KBM-7 (cell line): ENCODE data around the gene CFP.

Experiments used
- DNase-seq: peaks from one replicate; pipeline ENCODE4 v3.0.0-alpha.2; 2015
- in situ Hi-C: fragments of 300-500 bp; cut with MboI; formaldehyde crosslinking; loops from 2 replicates; pipeline ENCODE4 v1.14.3; 2020; ENCODE audit warnings: low sequenced_read_pairs, low pct_unique_long_range_greater_than_20kb, mixed read lengths

CFP gene

DNA sequence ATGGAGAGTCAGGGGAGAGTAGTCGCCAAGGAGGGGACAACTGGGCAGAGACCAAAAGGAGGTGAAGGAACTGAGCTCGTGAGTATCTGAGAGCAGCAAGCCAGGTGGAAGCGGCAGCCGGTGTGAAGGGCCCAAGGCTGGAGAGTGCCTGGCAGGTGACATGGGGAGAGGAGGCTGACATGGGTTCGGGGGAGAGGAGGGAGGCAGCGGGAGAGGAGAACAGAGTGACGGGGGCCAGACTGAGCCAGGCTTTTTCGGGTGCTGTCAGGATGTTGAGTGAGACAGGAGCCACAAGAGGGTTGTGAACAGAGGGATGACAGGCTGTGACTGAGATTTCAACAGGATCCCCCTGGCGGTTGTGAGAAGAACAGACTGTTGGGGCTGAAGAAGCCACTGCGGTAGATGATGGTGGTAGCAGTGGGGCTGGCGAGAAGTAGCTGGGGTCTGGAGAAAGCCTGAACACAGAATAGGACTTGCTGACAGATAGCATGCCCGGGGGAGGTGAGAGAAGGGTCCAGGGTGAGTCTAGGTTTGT is 14.9 kb upstream of the CFP start:
- in situ Hi-C loops, result loop anchor here (10.0 kb wide), 1 partner anchor 80 kb away; the partner anchor contains the start of gene ARAF
- peak; percentile 73 for DNase-seq

DNA sequence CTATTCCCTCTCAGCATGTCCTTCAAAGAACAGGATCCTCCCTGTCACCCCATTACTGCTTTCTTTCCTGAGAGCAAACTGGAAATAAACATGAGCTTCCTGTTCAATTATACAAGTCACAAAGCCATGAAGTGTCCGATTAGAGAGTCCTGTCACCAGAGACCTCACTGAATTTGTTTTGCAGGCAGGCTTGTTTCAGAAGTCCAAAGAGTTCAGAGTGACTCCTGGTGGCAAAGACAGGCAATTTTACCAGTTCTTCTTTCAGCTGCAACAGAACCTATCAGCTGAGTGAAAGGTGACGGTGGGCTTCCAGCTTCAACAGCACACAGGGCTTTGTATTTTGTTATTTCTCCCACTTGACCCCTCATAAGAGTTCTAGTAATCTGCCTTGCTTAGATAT is 14.2 kb upstream of the CFP start:
- DNase-seq, result peak; percentile 86
- in situ Hi-C loops, result loop anchor here (10.0 kb wide), 1 partner anchor 79 kb away; the partner anchor contains the start of gene ARAF

- in situ Hi-C loops, result no loop called here
- DNase-seq, result no peak
Measured at GRCh38 chrX:47638816-47639215, 9.1 kb upstream of the CFP start.

- in situ Hi-C loops, result no loop called here
- no peak for DNase-seq
Measured at GRCh38 chrX:47637546-47638195, 7.9 kb upstream of the CFP start.

- DNase-seq, result no peak
- in situ Hi-C loops, result no loop called here
Measured at GRCh38 chrX:47634871-47635575, 5.3 kb upstream of the CFP start.

DNA sequence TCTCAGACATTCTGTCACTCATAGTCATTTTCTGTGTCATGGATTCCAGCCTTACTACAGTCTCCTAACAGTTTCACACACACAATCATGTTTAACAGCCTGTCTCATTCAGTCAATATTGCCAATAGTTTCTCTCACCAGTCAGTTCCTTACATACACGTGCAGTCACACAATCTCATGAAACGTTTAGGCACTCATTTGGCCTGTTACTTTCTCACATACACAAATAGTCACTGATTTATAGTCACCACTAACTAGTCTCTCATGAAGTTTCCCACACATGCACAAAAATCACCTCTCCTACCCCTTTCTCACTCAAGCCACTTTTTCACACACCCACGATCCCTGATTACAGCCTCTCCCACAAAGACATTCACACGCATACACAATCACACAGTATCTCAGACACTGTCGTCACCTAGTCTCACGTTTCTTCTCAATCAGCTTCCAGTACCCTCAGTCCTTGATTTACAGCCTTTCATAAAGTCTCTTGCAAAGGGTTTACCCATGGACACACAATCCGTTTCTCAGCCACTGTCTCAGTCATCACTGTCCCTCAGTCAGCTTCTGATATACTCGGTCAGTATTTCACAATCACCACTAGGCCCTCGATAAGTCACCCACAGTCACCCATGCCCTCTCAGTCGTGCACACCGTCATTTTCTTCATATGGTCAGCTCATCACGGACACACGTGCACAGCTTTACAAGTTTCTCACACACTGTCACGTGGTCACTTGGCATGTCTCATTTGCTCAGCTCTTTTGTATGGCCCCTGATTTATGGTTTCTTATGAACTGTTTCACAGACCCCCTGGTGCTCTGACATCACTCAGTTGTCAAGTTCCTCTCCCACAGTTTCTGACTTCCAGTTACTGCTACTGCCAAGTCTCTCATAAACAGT is 4.2 kb upstream of the CFP start:
- DNase-seq, result no peak
- in situ Hi-C loops, result no loop called here

DNA sequence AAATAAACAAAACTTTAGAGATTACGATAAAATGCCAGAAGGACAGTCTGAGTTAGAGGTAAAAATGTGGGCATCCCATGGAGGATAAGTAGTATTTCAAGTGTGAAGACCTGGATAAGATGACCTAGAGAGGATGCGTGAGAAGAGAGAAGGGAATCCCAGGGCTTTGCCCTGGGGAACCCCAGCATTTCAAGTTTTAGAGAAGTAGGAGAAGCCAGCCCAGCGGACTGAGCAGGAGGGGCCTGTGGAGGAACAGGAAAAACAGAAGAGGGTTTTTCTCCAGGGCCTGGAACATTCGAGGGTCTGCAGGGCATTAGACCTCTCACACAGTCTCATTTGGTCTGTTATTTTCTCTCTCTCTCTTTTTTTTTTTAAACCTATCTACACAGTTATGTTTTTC is 2.9 kb upstream of the CFP start:
- DNase-seq, result peak; percentile 51
- in situ Hi-C loops, result no loop called here

GRCh38 chrX:47631676-47632075 is 1.9 kb upstream of the CFP start:
- DNase-seq, result no peak
- in situ Hi-C loops, result no loop called here

- peak; percentile 65 for DNase-seq
- in situ Hi-C loops, result no loop called here
Measured at GRCh38 chrX:47628982-47629381, 748 bp downstream of the CFP start.

DNA sequence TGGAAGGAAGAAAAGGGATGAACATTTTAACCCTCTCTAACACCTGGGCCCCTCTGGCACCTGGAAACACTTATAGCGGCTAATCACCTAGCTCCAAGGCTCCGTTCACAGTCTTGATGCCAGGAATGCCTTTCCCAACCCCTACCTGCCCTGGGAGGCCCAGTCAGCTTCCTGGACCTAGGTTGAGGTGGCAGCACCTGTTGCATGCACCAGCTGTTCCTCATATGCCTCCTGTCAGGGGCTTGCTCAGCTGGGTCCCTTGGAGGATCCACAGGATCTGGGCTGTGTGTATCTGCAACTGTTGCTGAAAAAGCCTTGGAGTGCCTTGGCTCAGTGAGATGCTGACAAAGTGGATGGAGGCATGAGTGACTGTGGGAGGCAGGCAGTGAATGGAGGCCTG is 4.4 kb downstream of the CFP start:
- no peak for DNase-seq
- in situ Hi-C loops, result no loop called here

- in situ Hi-C loops, result no loop called here
- no peak for DNase-seq
Measured at GRCh38 chrX:47623540-47624027, 6.1 kb downstream of the CFP start.

DNA sequence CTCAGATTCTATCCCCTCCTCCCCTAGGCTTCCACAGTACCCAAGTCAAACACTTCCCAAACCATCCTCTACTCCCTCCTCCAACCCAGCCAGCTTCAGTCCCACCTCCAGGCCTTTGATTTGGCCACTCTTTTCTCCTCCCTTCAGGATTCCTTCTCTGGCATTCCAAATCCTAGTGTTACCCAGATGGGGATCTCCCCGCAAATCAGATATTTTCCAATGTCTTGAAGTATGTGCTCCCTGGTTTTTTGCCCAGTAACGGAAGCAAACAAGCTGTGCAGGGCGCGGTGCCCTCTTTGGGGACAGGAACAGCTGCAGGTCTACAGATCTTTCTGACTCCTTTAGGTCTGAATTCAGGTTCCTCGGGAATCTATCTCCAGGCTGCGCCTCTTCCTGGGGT is 7.9 kb downstream of the CFP start:
- DNase-seq, result no peak
- in situ Hi-C loops, result no loop called here

DNA sequence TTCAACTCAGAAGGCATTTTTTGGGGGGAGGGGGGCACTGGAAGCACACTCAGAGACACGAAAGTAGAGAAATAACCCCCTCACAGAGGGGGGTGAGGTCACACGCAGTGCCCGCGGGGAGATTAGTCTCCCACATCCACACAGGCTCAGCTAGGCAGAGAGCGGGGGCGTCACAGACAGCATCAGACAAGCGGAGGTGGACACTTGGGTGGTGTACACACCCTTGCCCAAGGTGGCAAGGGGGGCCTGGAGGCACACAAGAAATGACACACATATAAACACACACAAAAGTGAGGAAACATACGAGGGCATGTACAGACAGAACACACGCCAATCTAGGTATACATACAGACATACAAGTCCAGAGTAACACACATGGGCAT is 9.4 kb downstream of the CFP start:
- DNase-seq, result no peak
- in situ Hi-C loops, result no loop called here

GRCh38 chrX:47619486-47620302 is 10.0 kb downstream of the CFP start, which contains the start of gene SYN1:
TSS of gene SYN1 (minus strand) at chrX:47619857. CDS start at chrX:47619728, 129 bp downstream.
- in situ Hi-C loops, result no loop called here
- DNase-seq, result peak; percentile 92

- in situ Hi-C loops, result no loop called here
- DNase-seq, result no peak
Measured at GRCh38 chrX:47618923-47619485, 10.7 kb downstream of the CFP start.

GRCh38 chrX:47614618-47615017 is 15.1 kb downstream of the CFP start:
- in situ Hi-C loops, result no loop called here
- no peak for DNase-seq

GRCh38 chrX:47613082-47613481 is 16.6 kb downstream of the CFP start:
- in situ Hi-C loops, result no loop called here

GRCh38 chrX:47612418-47612817 is 17.3 kb downstream of the CFP start:
- in situ Hi-C loops, result no loop called here
- DNase-seq, result no peak

More at GRCh38 chrX:47613082-47613481, 16.6 kb downstream of the CFP start:
- no peak for DNase-seq
